HCT116 (cell line): ENCODE measurements around the gene CLIC3. TPM values are rescaled to one million over a fixed set of nuclear protein-coding genes. Genes with fewer than 3 reads are reported as not detected.

Source experiments
- ATAC-seq: fragments of 200-7000 bp; cut with Tn5 transposase; 2 replicates; pipeline ENCODE4 v1.9.1; 2020; ENCODE audit warnings: mild to moderate bottlenecking, moderate library complexity
- BruUV-seq: library from RNA; stranded (reverse); fragments of 400-500 nt; replicated peaks from 2 replicates; lab custom pipeline; 2021; lab: Mats Ljungman, UMichigan
- CTCF ChIA-PET: fragments of 300-600 bp; sonication (Branson Sonifier 250); formaldehyde crosslinking; loops from one replicate; lab custom pipeline; 2021; ENCODE audit warnings: antibody characterized with exemption; lab: Charles Lee
- POLR2A ChIA-PET: fragments of 300-600, 350-600 bp; sonication (Branson Sonifier 250); formaldehyde crosslinking; loops from one replicate; lab custom pipeline; 2021; ENCODE audit warnings: antibody characterized with exemption; lab: Charles Lee
- RAD21 ChIA-PET, 2 experiments: fragments of 300-600 bp; sonication (Branson Sonifier 250); formaldehyde crosslinking; loops; one replicate each; lab custom pipeline; 2023; ENCODE audit warnings: low total read pairs in 2 of 2; ENCODE audit not compliant: uncharacterized antibody in 2 of 2, unreplicated experiment in 2 of 2, low non-redundant PET in 1 of 2; lab: Charles Lee
- DNase-seq: peaks from one replicate; pipeline ENCODE4 v3.0.0-alpha.2; 2010; ENCODE audit warnings: low read depth, low spot score
- H2AFZ ChIP-seq: fragments of 200-600 bp; shearing (Covaris generic), sonication (generic); 2 replicates; pipeline ENCODE4 v1.6.1; 2017; ENCODE audit warnings: low read depth, mixed run types, mixed read lengths, antibody characterized with exemption, low read length; ENCODE audit not compliant: poor library complexity, severe bottlenecking
- H3K27ac ChIP-seq: 2 replicates; pipeline ENCODE4 v1.5.1; 2012; ENCODE audit warnings: low read depth, low read length
- H3K27me3 ChIP-seq: fragments of 200-600 bp; sonication (generic); 2 replicates; pipeline ENCODE4 v1.6.1; 2016; ENCODE audit warnings: mixed run types, low read length, mixed read lengths; ENCODE audit not compliant: insufficient read depth
- H3K36me3 ChIP-seq, 2 experiments: fragments of 200-500 bp in 1 of 2; fragments of 200-600 bp in 1 of 2; sonication (Bioruptor generic) in 1 of 2; sonication (generic) in 1 of 2; 2 replicates each; pipeline versions ENCODE4 v1.5.1 to v1.6.1; 2014 to 2016; ENCODE audit warnings: low read length in 2 of 2, inconsistent platforms in 1 of 2, mixed read lengths in 1 of 2, mixed run types in 1 of 2; ENCODE audit not compliant: insufficient read depth in 2 of 2, control insufficient read depth in 1 of 2
- H3K4me1 ChIP-seq, 2 experiments: fragments of 200-600 bp in 1 of 2; sonication (generic) in 1 of 2; 2 replicates each; pipeline versions ENCODE4 v1.5.1 to v1.6.1; 2012 to 2017; ENCODE audit warnings: low read length in 2 of 2, inconsistent platforms in 1 of 2, mild to moderate bottlenecking in 1 of 2, mixed read lengths in 1 of 2, mixed run types in 1 of 2, moderate library complexity in 1 of 2; ENCODE audit not compliant: insufficient read depth in 2 of 2, control insufficient read depth in 1 of 2
- H3K4me2 ChIP-seq: fragments of 200-600 bp; sonication (generic); 2 replicates; pipeline ENCODE4 v1.6.1; 2017; ENCODE audit warnings: mixed run types, low read length, mixed read lengths
- H3K4me3 ChIP-seq, 2 experiments: fragments of 200-600 bp in 1 of 2; sonication (generic) in 1 of 2; replicated peaks in 1 of 2; 2 replicates each; pipeline ENCODE4 v1.5.1; 2011 to 2016; ENCODE audit warnings: low read length in 2 of 2, control low read depth in 1 of 2, low read depth in 1 of 2, mild to moderate bottlenecking in 1 of 2, mixed read lengths in 1 of 2, mixed run types in 1 of 2
- H3K79me2 ChIP-seq: fragments of 200-600 bp; sonication (generic); 2 replicates; pipeline ENCODE4 v1.6.1; 2017; ENCODE audit warnings: mild to moderate bottlenecking, mixed run types, low read length, moderate library complexity, mixed read lengths; ENCODE audit not compliant: insufficient read depth
- H3K9ac ChIP-seq: fragments of 200-600 bp; sonication (generic); 2 replicates; pipeline ENCODE4 v1.6.1; 2016; ENCODE audit warnings: low read length, mixed read lengths
- H3K9me2 ChIP-seq: fragments of 200-600 bp; sonication (generic), shearing (Covaris generic); 2 replicates; pipeline ENCODE4 v1.6.1; 2017; ENCODE audit warnings: mixed run types, mild to moderate bottlenecking, moderate library complexity; ENCODE audit not compliant: insufficient read depth
- H3K9me3 ChIP-seq, 2 experiments: fragments of 200-500 bp in 1 of 2; fragments of 200-600 bp in 1 of 2; sonication (Bioruptor generic) in 1 of 2; sonication (generic) in 1 of 2; 2 replicates each; pipeline ENCODE4 v1.6.1; 2014 to 2017; ENCODE audit warnings: low read length in 2 of 2, mixed read lengths in 2 of 2, inconsistent platforms in 1 of 2, low read depth in 1 of 2, mild to moderate bottlenecking in 1 of 2, mixed run types in 1 of 2, moderate library complexity in 1 of 2; ENCODE audit not compliant: control insufficient read depth in 1 of 2, insufficient read depth in 1 of 2
- H4K20me1 ChIP-seq: fragments of 200-600 bp; sonication (generic), shearing (Covaris generic); 2 replicates; pipeline ENCODE4 v1.6.1; 2017; ENCODE audit warnings: mixed run types, mild to moderate bottlenecking, moderate library complexity; ENCODE audit not compliant: insufficient read depth
- ATF3 ChIP-seq: IDR thresholded peaks from 2 replicates; pipeline ENCODE4 v1.6.1; 2012
- CBX3 ChIP-seq: IDR thresholded peaks from 2 replicates; pipeline ENCODE4 v1.6.1; 2012; ENCODE audit warnings: low read depth
- ELF1 ChIP-seq: IDR thresholded peaks from 2 replicates; pipeline ENCODE4 v1.6.1; 2012; ENCODE audit warnings: low read depth, borderline replicate concordance
- EZH2 ChIP-seq: fragments of 200-600 bp; sonication (generic); IDR thresholded peaks from 2 replicates; pipeline ENCODE4 v1.6.1; 2017; ENCODE audit warnings: antibody characterized with exemption, mixed run types
- JUND ChIP-seq: IDR thresholded peaks from 2 replicates; pipeline ENCODE4 v1.6.1; 2012
- MAX ChIP-seq: IDR thresholded peaks from 2 replicates; pipeline ENCODE4 v1.6.1; 2012
- REST ChIP-seq: IDR thresholded peaks from 2 replicates; pipeline ENCODE4 v1.6.1; 2012; ENCODE audit warnings: low read depth
- SP1 ChIP-seq: IDR thresholded peaks from 2 replicates; pipeline ENCODE4 v1.6.1; 2012; ENCODE audit warnings: low read depth
- SRF ChIP-seq: IDR thresholded peaks from 2 replicates; pipeline ENCODE4 v1.6.1; 2012; ENCODE audit warnings: low read depth
- TCF7L2 ChIP-seq: IDR thresholded peaks from 2 replicates; pipeline ENCODE4 v1.7.0; 2011; ENCODE audit warnings: borderline replicate concordance, inconsistent platforms; ENCODE audit not compliant: insufficient read depth, insufficient read length; ENCODE audit errors: extremely low read depth
- intact Hi-C: fragments of 100-400 bp; cut with micrococcal nuclease; formaldehyde crosslinking; loops from 2 replicates; pipeline ENCODE4 v1.10.0; 2022
- total RNA-seq: library from RNA; stranded (reverse); gene quantifications from one replicate; pipeline ENCODE4 v1.2.1, GENCODE V29; 2021; ENCODE audit not compliant: unreplicated experiment

Gene CLIC3
- total RNA-seq, 1 experiment from 2014 or later = 8.4 TPM

GRCh38 chr9:137000177-137000930 lies 4.0 kb upstream of the CLIC3 start:
- Histone ChIP-seq H4K20me1 (no peaks in the 10 kb centered on the region), H3K36me3 (no peaks in the 10 kb centered on the region), H3K9me3 (peaks cover 0 to 3% of the 10 kb centered on the region in 2 experiments; a peak in 1 of 4 replicates), H3K9me2 (no peaks in the 10 kb centered on the region), H3K27me3 (no peaks in the 10 kb centered on the region), H3K4me3 (no peak overlapping the region), H3K9ac (no peak overlapping the region), H3K4me2 (0 out of 2 replicates have a peak overlapping the region, but pooled peaks have one; percentile 1), H3K79me2 (no peaks in the 10 kb centered on the region), H2AFZ (no peak overlapping the region), H3K4me1 (peaks cover 43 to 63% of the 10 kb centered on the region in 2 experiments), H3K27ac (no peak overlapping the region)
- TF ChIP-seq SRF = no peak
- TF ChIP-seq CBX3 = no peak
- TF ChIP-seq ATF3 = no peak
- TF ChIP-seq REST = no peak
- TF ChIP-seq EZH2 = no peak
- no peak for TF ChIP-seq ELF1
- no peak for TF ChIP-seq MAX
- TF ChIP-seq TCF7L2 = no peak
- no peak for TF ChIP-seq JUND
- TF ChIP-seq SP1 = no peak
- POLR2A ChIA-PET = interaction anchor here (2.9 kb wide), 1 partner anchor 8 kb away, joined by 19 read pairs; the partner anchor contains the start of gene PAXX
- no peak for ATAC-seq
- BruUV-seq = no TSS peak
- no peak for DNase-seq
- RAD21 ChIA-PET = no interaction called here
- intact Hi-C loops = no loop called here
- CTCF ChIA-PET = no interaction called here
